ENCODE results near the gene BEND6.
A peak's percentile ranks its signal among the peaks of the same experiment; 100 is the strongest.

BEND6 gene

GRCh38 chr6:56951049-56951831 is 3.7 kb upstream of the BEND6 start:
- in situ Hi-C loops (cut with HindIII; ENCODE audit: low sequenced_read_pairs): no loop called here
- no peak for DNase-seq (ENCODE audit: low read depth)
- TF ChIP-seq CTCF (IDR thresholded peaks at IDR 0.05; ENCODE audit: low read depth, low read length, missing control alignments): no peak
- H3K4me3 ChIP-seq (ENCODE audit: low read depth, low read length): peak overlapping the region; percentile 5

- DNase-seq (ENCODE audit: low read depth): no peak
- in situ Hi-C loops (cut with HindIII; ENCODE audit: low sequenced_read_pairs): no loop called here
Observed at GRCh38 chr6:56953597-56954402, 1.1 kb upstream of the BEND6 start.

GRCh38 chr6:56955171-56956155 is 556 bp downstream of the BEND6 start:
- in situ Hi-C loops (cut with HindIII; ENCODE audit: low sequenced_read_pairs): no loop called here
- peak; percentile 83 for DNase-seq (ENCODE audit: low read depth)
- H3K4me3 ChIP-seq (ENCODE audit: low read depth, low read length): peak overlapping the region; percentile 90
- TF ChIP-seq CTCF (IDR thresholded peaks at IDR 0.05; ENCODE audit: low read depth, low read length, missing control alignments): peak; percentile 82

More at GRCh38 chr6:56953597-56954402, 1.1 kb upstream of the BEND6 start:
- H3K4me3 ChIP-seq (ENCODE audit: low read depth, low read length): peak overlapping the region; percentile 90
- no peak for TF ChIP-seq CTCF (IDR thresholded peaks at IDR 0.05; ENCODE audit: low read depth, low read length, missing control alignments)

GRCh38 chr6:56956491-56956890 is 1.6 kb downstream of the BEND6 start:
- H3K4me3 ChIP-seq (ENCODE audit: low read depth, low read length): peak overlapping the region; percentile 90
- TF ChIP-seq CTCF (IDR thresholded peaks at IDR 0.05; ENCODE audit: low read depth, low read length, missing control alignments): no peak
- in situ Hi-C loops (cut with HindIII; ENCODE audit: low sequenced_read_pairs): no loop called here
- DNase-seq (ENCODE audit: low read depth): no peak

GRCh38 chr6:56957856-56958255 is 2.9 kb downstream of the BEND6 start:
- no peak for DNase-seq (ENCODE audit: low read depth)
- TF ChIP-seq CTCF (IDR thresholded peaks at IDR 0.05; ENCODE audit: low read depth, low read length, missing control alignments): no peak
- in situ Hi-C loops (cut with HindIII; ENCODE audit: low sequenced_read_pairs): no loop called here
- H3K4me3 ChIP-seq (ENCODE audit: low read depth, low read length): no peak overlapping the region

GRCh38 chr6:56958481-56958880 is 3.6 kb downstream of the BEND6 start:
- in situ Hi-C loops (cut with HindIII; ENCODE audit: low sequenced_read_pairs): no loop called here
- no peak for DNase-seq (ENCODE audit: low read depth)
- no peak overlapping the region for H3K4me3 ChIP-seq (ENCODE audit: low read depth, low read length)
- TF ChIP-seq CTCF (IDR thresholded peaks at IDR 0.05; ENCODE audit: low read depth, low read length, missing control alignments): no peak

All from astrocyte of the cerebellum (primary cell).